CD4-positive, alpha-beta T cell (primary cell): Measurements from ENCODE around the gene NR4A3. TPM values are rescaled to one million over a fixed set of nuclear protein-coding genes. Genes with fewer than 3 reads are reported as not detected.

Experiments
- ATAC-seq: fragments of 200-7000 bp; cut with Tn5 transposase; one replicate; pipeline ENCODE4 v1.10.0; 2022; ENCODE audit warnings: mild to moderate bottlenecking; ENCODE audit not compliant: poor library complexity
- CTCF ChIA-PET: fragments of 350-600 bp; sonication (Branson Sonifier 250); formaldehyde crosslinking; loops from one replicate; lab custom pipeline; 2021; ENCODE audit warnings: antibody characterized with exemption, inconsistent platforms; lab: Charles Lee
- POLR2A ChIA-PET: fragments of 350-600 bp; sonication (Branson Sonifier 250); formaldehyde crosslinking; loops from one replicate; lab custom pipeline; 2021; ENCODE audit warnings: antibody characterized with exemption, inconsistent platforms; lab: Charles Lee
- DNase-seq, 14 experiments: peaks; one replicate each; pipeline ENCODE4 v3.0.0-alpha.2; 2013 to 2020; ENCODE audit warnings: mixed read lengths in 2 of 14
- H3K27ac ChIP-seq, 2 donors: one replicate each; pipeline versions ENCODE4 v1.5.1 to v1.7.0; 2013; ENCODE audit warnings: low read length in 2 of 2, low read depth in 1 of 2, mild to moderate bottlenecking in 1 of 2
- H3K27me3 ChIP-seq, 2 experiments: 1 replicate in 1 of 2; 2 replicates in 1 of 2; pipeline versions ENCODE4 v1.6.1 to v1.7.0; 2013; ENCODE audit warnings: low read length in 2 of 2, control low read depth in 1 of 2, mild to moderate bottlenecking in 1 of 2, moderate library complexity in 1 of 2; ENCODE audit not compliant: insufficient read depth in 2 of 2, control insufficient read depth in 1 of 2
- H3K36me3 ChIP-seq: one replicate; pipeline ENCODE4 v1.6.1; 2013; ENCODE audit warnings: low read length, control low read depth; ENCODE audit not compliant: insufficient read depth
- H3K4me1 ChIP-seq: one replicate; pipeline ENCODE4 v1.6.1; 2013; ENCODE audit warnings: low read length, control low read depth; ENCODE audit not compliant: insufficient read depth
- H3K4me3 ChIP-seq: one replicate; pipeline ENCODE4 v1.5.1; 2013; ENCODE audit warnings: mild to moderate bottlenecking, low read length, moderate library complexity
- H3K9me3 ChIP-seq, 2 experiments: 1 replicate in 1 of 2; 2 replicates in 1 of 2; pipeline versions ENCODE4 v1.6.1 to v1.7.0; 2013; ENCODE audit warnings: low read length in 2 of 2, mild to moderate bottlenecking in 2 of 2, control low read depth in 1 of 2, moderate library complexity in 1 of 2; ENCODE audit not compliant: control insufficient read depth in 1 of 2, insufficient read depth in 1 of 2
- H3K27ac Mint-ChIP-seq: one replicate; pipeline ENCODE4 v1.8.0; 2020; ENCODE audit warnings: mixed read lengths
- H3K27me3 Mint-ChIP-seq: one replicate; pipeline ENCODE4 v1.8.0; 2021; ENCODE audit warnings: mixed read lengths
- H3K36me3 Mint-ChIP-seq: one replicate; pipeline ENCODE4 v1.8.0; 2021; ENCODE audit warnings: low read depth, mixed read lengths
- H3K4me1 Mint-ChIP-seq: one replicate; pipeline ENCODE4 v1.8.0; 2021; ENCODE audit warnings: low read depth, mixed read lengths
- H3K4me3 Mint-ChIP-seq: one replicate; pipeline ENCODE4 v1.8.0; 2020; ENCODE audit warnings: mild to moderate bottlenecking, mixed read lengths
- H3K9me3 Mint-ChIP-seq: one replicate; pipeline ENCODE4 v1.8.0; 2020; ENCODE audit warnings: mixed read lengths
- CTCF ChIP-seq: fragments of 200-600 bp; IDR thresholded peaks from one replicate; pipeline ENCODE4 v1.8.0; 2022; ENCODE audit warnings: antibody characterized with exemption, mild to moderate bottlenecking
- intact Hi-C, 2 experiments: fragments of 100-400 bp; cut with DNase I in 1 of 2; cut with micrococcal nuclease in 1 of 2; formaldehyde crosslinking; loops; one replicate each; pipeline versions ENCODE4 v1.15.1 to v1.9.0; 2023 to 2025; cut with DNase I, micrococcal nuclease
- total RNA-seq, 174 experiments: library from RNA in 2 of 174; stranded (reverse) in 2 of 174; gene quantifications; one replicate each; pipeline ENCODE4 v1.2.3 and lab custom pipeline; 2021 to 2026

The NR4A3 gene
- total RNA-seq, 2 experiments from 2014 or later = 42.4 to 44.6 TPM

GRCh38 chr9:99907208-99907532, 85.5 kb downstream of the NR4A3 start:
- H3K4me1 ChIP-seq = peaks cover 11% of the 10 kb centered on the region
- peaks cover 22% of the 10 kb centered on the region for H3K36me3 Mint-ChIP-seq
- H3K4me3 Mint-ChIP-seq = peak overlapping the region; percentile 100
- H3K4me3 ChIP-seq = peak overlapping the region; percentile 91
- H3K36me3 ChIP-seq = no peaks in the 10 kb centered on the region
- POLR2A ChIA-PET = interaction anchor here (0.6 to 3.5 kb wide), 15 partner anchors 8 to 1491 kb away, joined by 3 to 49 read pairs (median 4); partner anchors contain the start of genes ERP44, INVS, MRPL50 and NR4A3
- no peaks in the 10 kb centered on the region for H3K27me3 Mint-ChIP-seq
- no peaks in the 10 kb centered on the region for H3K9me3 Mint-ChIP-seq
- CTCF ChIA-PET = interaction anchor here (2.0 to 2.1 kb wide), 3 partner anchors 51 to 87 kb away, joined by 4 to 6 read pairs (median 6); partner anchors contain the start of gene NR4A3
- H3K27ac Mint-ChIP-seq = peak overlapping the region; percentile 100
- no peak for DNase-seq
- H3K9me3 ChIP-seq = no peaks in the 10 kb centered on the region
- no peaks in the 10 kb centered on the region for H3K27me3 ChIP-seq
- H3K4me1 Mint-ChIP-seq = peaks cover 48% of the 10 kb centered on the region
- intact Hi-C loops = loop anchor here (2.0 to 10.0 kb wide), 7 partner anchors 88 to 1490 kb away; partner anchors contain the start of genes ERP44 (in 2 of the 2), INVS (in 2 of the 2), ALG2 (in 1 of the 2) and GALNT12 (in 1 of the 2)
- TF ChIP-seq CTCF = no peak
- no peak for ATAC-seq
- H3K27ac ChIP-seq = peak overlapping the region; percentile 98

GRCh38 chr9:99911600-99911999, 89.9 kb downstream of the NR4A3 start:
- POLR2A ChIA-PET = interaction anchor here (0.6 kb wide), 1 partner anchor 86 kb away, joined by 3 read pairs; no protein-coding TSS in a partner anchor
- Mint-ChIP-seq H3K4me3 (no peak overlapping the region), H3K36me3 (peaks cover 65% of the 10 kb centered on the region), H3K4me1 (peaks cover 61% of the 10 kb centered on the region), H3K27me3 (no peaks in the 10 kb centered on the region), H3K9me3 (no peaks in the 10 kb centered on the region), H3K27ac (no peak overlapping the region)
- peaks cover 16% of the 10 kb centered on the region for H3K36me3 ChIP-seq
- no peaks in the 10 kb centered on the region for H3K9me3 ChIP-seq
- intact Hi-C loops = no loop called here
- no peak for TF ChIP-seq CTCF
- no peak overlapping the region for H3K27ac ChIP-seq
- no peaks in the 10 kb centered on the region for H3K27me3 ChIP-seq
- H3K4me3 ChIP-seq = no peak overlapping the region
- no peak for DNase-seq
- H3K4me1 ChIP-seq = peaks cover 4% of the 10 kb centered on the region
- no peak for ATAC-seq
- CTCF ChIA-PET = no interaction called here

Other genes starting within 250 kb of the NR4A3 start
- 10 to 100 TPM; 29.3 to 31.3 TPM for gene STX17, start 84.8 kb downstream of the NR4A3 start, total RNA-seq